HCT116 (cell line): ENCODE data around the gene TMEM139. TPM values are rescaled to one million over a fixed set of nuclear protein-coding genes. Genes with fewer than 3 reads are reported as not detected.

Experiments used
- ATAC-seq: fragments of 200-7000 bp; cut with Tn5 transposase; 2 replicates; pipeline ENCODE4 v1.9.1; 2020; ENCODE audit warnings: mild to moderate bottlenecking, moderate library complexity
- BruUV-seq: library from RNA; stranded (reverse); fragments of 400-500 nt; replicated peaks from 2 replicates; lab custom pipeline; 2021; lab: Mats Ljungman, UMichigan
- CTCF ChIA-PET: fragments of 300-600 bp; sonication (Branson Sonifier 250); formaldehyde crosslinking; loops from one replicate; lab custom pipeline; 2021; ENCODE audit warnings: antibody characterized with exemption; lab: Charles Lee
- POLR2A ChIA-PET: fragments of 300-600, 350-600 bp; sonication (Branson Sonifier 250); formaldehyde crosslinking; loops from one replicate; lab custom pipeline; 2021; ENCODE audit warnings: antibody characterized with exemption; lab: Charles Lee
- RAD21 ChIA-PET, 2 experiments: fragments of 300-600 bp; sonication (Branson Sonifier 250); formaldehyde crosslinking; loops; one replicate each; lab custom pipeline; 2023; ENCODE audit warnings: low total read pairs in 2 of 2; ENCODE audit not compliant: uncharacterized antibody in 2 of 2, unreplicated experiment in 2 of 2, low non-redundant PET in 1 of 2; lab: Charles Lee
- DNase-seq: peaks from one replicate; pipeline ENCODE4 v3.0.0-alpha.2; 2010; ENCODE audit warnings: low read depth, low spot score
- H2AFZ ChIP-seq: fragments of 200-600 bp; shearing (Covaris generic), sonication (generic); 2 replicates; pipeline ENCODE4 v1.6.1; 2017; ENCODE audit warnings: low read depth, mixed run types, mixed read lengths, antibody characterized with exemption, low read length; ENCODE audit not compliant: poor library complexity, severe bottlenecking
- H3K27ac ChIP-seq: 2 replicates; pipeline ENCODE4 v1.5.1; 2012; ENCODE audit warnings: low read depth, low read length
- H3K27me3 ChIP-seq: fragments of 200-600 bp; sonication (generic); 2 replicates; pipeline ENCODE4 v1.6.1; 2016; ENCODE audit warnings: mixed run types, low read length, mixed read lengths; ENCODE audit not compliant: insufficient read depth
- H3K36me3 ChIP-seq, 2 experiments: fragments of 200-500 bp in 1 of 2; fragments of 200-600 bp in 1 of 2; sonication (Bioruptor generic) in 1 of 2; sonication (generic) in 1 of 2; 2 replicates each; pipeline versions ENCODE4 v1.5.1 to v1.6.1; 2014 to 2016; ENCODE audit warnings: low read length in 2 of 2, inconsistent platforms in 1 of 2, mixed read lengths in 1 of 2, mixed run types in 1 of 2; ENCODE audit not compliant: insufficient read depth in 2 of 2, control insufficient read depth in 1 of 2
- H3K4me1 ChIP-seq, 2 experiments: fragments of 200-600 bp in 1 of 2; sonication (generic) in 1 of 2; 2 replicates each; pipeline versions ENCODE4 v1.5.1 to v1.6.1; 2012 to 2017; ENCODE audit warnings: low read length in 2 of 2, inconsistent platforms in 1 of 2, mild to moderate bottlenecking in 1 of 2, mixed read lengths in 1 of 2, mixed run types in 1 of 2, moderate library complexity in 1 of 2; ENCODE audit not compliant: insufficient read depth in 2 of 2, control insufficient read depth in 1 of 2
- H3K4me2 ChIP-seq: fragments of 200-600 bp; sonication (generic); 2 replicates; pipeline ENCODE4 v1.6.1; 2017; ENCODE audit warnings: mixed run types, low read length, mixed read lengths
- H3K4me3 ChIP-seq, 2 experiments: fragments of 200-600 bp in 1 of 2; sonication (generic) in 1 of 2; replicated peaks in 1 of 2; 2 replicates each; pipeline ENCODE4 v1.5.1; 2011 to 2016; ENCODE audit warnings: low read length in 2 of 2, control low read depth in 1 of 2, low read depth in 1 of 2, mild to moderate bottlenecking in 1 of 2, mixed read lengths in 1 of 2, mixed run types in 1 of 2
- H3K79me2 ChIP-seq: fragments of 200-600 bp; sonication (generic); 2 replicates; pipeline ENCODE4 v1.6.1; 2017; ENCODE audit warnings: mild to moderate bottlenecking, mixed run types, low read length, moderate library complexity, mixed read lengths; ENCODE audit not compliant: insufficient read depth
- H3K9ac ChIP-seq: fragments of 200-600 bp; sonication (generic); 2 replicates; pipeline ENCODE4 v1.6.1; 2016; ENCODE audit warnings: low read length, mixed read lengths
- H3K9me2 ChIP-seq: fragments of 200-600 bp; sonication (generic), shearing (Covaris generic); 2 replicates; pipeline ENCODE4 v1.6.1; 2017; ENCODE audit warnings: mixed run types, mild to moderate bottlenecking, moderate library complexity; ENCODE audit not compliant: insufficient read depth
- H3K9me3 ChIP-seq, 2 experiments: fragments of 200-500 bp in 1 of 2; fragments of 200-600 bp in 1 of 2; sonication (Bioruptor generic) in 1 of 2; sonication (generic) in 1 of 2; 2 replicates each; pipeline ENCODE4 v1.6.1; 2014 to 2017; ENCODE audit warnings: low read length in 2 of 2, mixed read lengths in 2 of 2, inconsistent platforms in 1 of 2, low read depth in 1 of 2, mild to moderate bottlenecking in 1 of 2, mixed run types in 1 of 2, moderate library complexity in 1 of 2; ENCODE audit not compliant: control insufficient read depth in 1 of 2, insufficient read depth in 1 of 2
- H4K20me1 ChIP-seq: fragments of 200-600 bp; sonication (generic), shearing (Covaris generic); 2 replicates; pipeline ENCODE4 v1.6.1; 2017; ENCODE audit warnings: mixed run types, mild to moderate bottlenecking, moderate library complexity; ENCODE audit not compliant: insufficient read depth
- CBX3 ChIP-seq: IDR thresholded peaks from 2 replicates; pipeline ENCODE4 v1.6.1; 2012; ENCODE audit warnings: low read depth
- CTCF ChIP-seq, 3 experiments: fragments of 200-600 bp in 1 of 3; sonication (generic) in 1 of 3; IDR thresholded peaks in 2 of 3; conservative IDR thresholded peaks in 1 of 3; 2 replicates each; pipeline ENCODE4 v1.5.1; 2012 to 2017; ENCODE audit warnings: low read depth in 2 of 3, low read length in 2 of 3, antibody characterized with exemption in 1 of 3, borderline replicate concordance in 1 of 3, control low read depth in 1 of 3, mild to moderate bottlenecking in 1 of 3, mixed read lengths in 1 of 3, mixed run types in 1 of 3, moderate library complexity in 1 of 3; ENCODE audit not compliant: insufficient read depth in 1 of 3
- MAX ChIP-seq: IDR thresholded peaks from 2 replicates; pipeline ENCODE4 v1.6.1; 2012
- POLR2A ChIP-seq: IDR thresholded peaks from 2 replicates; pipeline ENCODE4 v1.7.0; 2011; ENCODE audit warnings: borderline replicate concordance; ENCODE audit not compliant: insufficient read depth, insufficient read length; ENCODE audit errors: extremely low read depth
- RAD21 ChIP-seq: IDR thresholded peaks from 2 replicates; pipeline ENCODE4 v1.6.1; 2012; ENCODE audit warnings: low read depth, mild to moderate bottlenecking
- REST ChIP-seq: IDR thresholded peaks from 2 replicates; pipeline ENCODE4 v1.6.1; 2012; ENCODE audit warnings: low read depth
- SP1 ChIP-seq: IDR thresholded peaks from 2 replicates; pipeline ENCODE4 v1.6.1; 2012; ENCODE audit warnings: low read depth
- ZFX ChIP-seq: fragments of 450-650 bp; IDR thresholded peaks from 2 replicates; pipeline ENCODE4 v1.6.1; 2017
- intact Hi-C: fragments of 100-400 bp; cut with micrococcal nuclease; formaldehyde crosslinking; loops from 2 replicates; pipeline ENCODE4 v1.10.0; 2022
- total RNA-seq: library from RNA; stranded (reverse); gene quantifications from one replicate; pipeline ENCODE4 v1.2.1, GENCODE V29; 2021; ENCODE audit not compliant: unreplicated experiment

Gene TMEM139
- total RNA-seq, 1 experiment from 2014 or later: 9.9 TPM

- Histone ChIP-seq H3K36me3 (no peaks in the 10 kb centered on the region), H3K79me2 (no peaks in the 10 kb centered on the region), H3K4me1 (no peaks in the 10 kb centered on the region), H3K4me3 (no peak overlapping the region), H3K4me2 (no peak overlapping the region), H3K27ac (no peak overlapping the region), H3K9me2 (no peaks in the 10 kb centered on the region), H3K27me3 (no peaks in the 10 kb centered on the region), H3K9ac (no peak overlapping the region), H4K20me1 (no peaks in the 10 kb centered on the region), H2AFZ (no peak overlapping the region), H3K9me3 (no peaks in the 10 kb centered on the region)
- POLR2A ChIA-PET: no interaction called here
- no peak for TF ChIP-seq MAX
- peak; percentile 35 to 83 (median 49); a peak in 5 of 6 replicates for TF ChIP-seq CTCF (IDR thresholded peaks at IDR 0.05 in 2 of 3, conservative IDR thresholded peaks at IDR 0.05 in 1 of 3; ENCODE audit: borderline replicate concordance in 1 of 3, insufficient read depth in 1 of 3, low read depth in 2 of 3, low read length in 2 of 3)
- peak; percentile 50 for TF ChIP-seq REST
- peak; percentile 88 for TF ChIP-seq RAD21
- TF ChIP-seq ZFX: no peak
- TF ChIP-seq SP1: no peak
- no peak for TF ChIP-seq POLR2A
- no peak for TF ChIP-seq CBX3
- RAD21 ChIA-PET: interaction anchor here (0.7 to 1.0 kb wide), 2 partner anchors 51 to 81 kb away, joined by 3 read pairs; no protein-coding TSS in a partner anchor
- BruUV-seq: no TSS peak
- ATAC-seq (peak; percentile 88), DNase-seq (no peak)
- intact Hi-C loops: loop anchor here (2.0 kb wide), 2 partner anchors 51 to 87 kb away; partner anchors contain the start of gene EPHA1
- CTCF ChIA-PET: interaction anchor here (1.2 kb wide), 2 partner anchors 54 to 81 kb away, joined by 3 to 4 read pairs; no protein-coding TSS in a partner anchor
These were observed 37.0 kb downstream of the TMEM139 start for GRCh38 chr7:143321734-143322133.
